Measurements from ENCODE around the gene OXT. TPM values are rescaled to one million over a fixed set of nuclear protein-coding genes. Genes with fewer than 3 reads are reported as not detected.
A peak's percentile ranks its signal among the peaks of the same experiment; 100 is the strongest.
"Not testable (repeated sequence)": the region's sequence is repeated elsewhere in the genome, so short reads cannot be mapped to it uniquely, and the experiment has no call there.

Gene OXT
- total and polyA plus RNA-seq, 4 donors = 2.2 to 6.3 TPM; not detected in 2

- Histone ChIP-seq H3K27ac (ENCODE audit: low read depth in 1 of 2, low read length in 2 of 2) (peak within 1 kb of the TSS; percentile 23 to 91), H3K27me3 (ENCODE audit: control insufficient read depth in 1 of 2, insufficient read depth in 2 of 2, low read length in 1 of 2) (no peaks in the 10 kb centered on the region), H3K9me3 (ENCODE audit: control insufficient read depth, low read length) (no peaks in the 10 kb centered on the region), H3K36me3 (ENCODE audit: control insufficient read depth in 1 of 2, insufficient read depth in 2 of 2, low read length in 1 of 2) (peaks cover 0 to 7% of the 10 kb centered on the region in 2 donors), H3K4me1 (ENCODE audit: control insufficient read depth in 1 of 2, insufficient read depth in 2 of 2, low read length in 2 of 2) (no peaks in the 10 kb centered on the region), H3K4me3 (ENCODE audit: low read length in 2 of 2) (peak within 1 kb of the TSS; percentile 67 to 81)
- DNase-seq = peak; percentile 95 to 97
- intact Hi-C loops (cut with DNase I) = loop anchor here in 1 of 2 donors (10.0 kb wide), 2 partner anchors 159 to 171 kb away; partner anchors contain the start of genes DDRGK1, ITPA and PTPRA
- WGBS, 2 donors = 0 to 1% methylated on average over 88 to 104 of the region's 104 CpGs
- peak; percentile 92 for ATAC-seq (ENCODE audit: low FRiP score)
These were observed 25.4 kb upstream of the OXT start, which contains the start of gene MRPS26 for GRCh38 chr20:3045816-3046676. TSS of gene MRPS26 (plus strand) at chr20:3046052. CDS start at chr20:3046069, 17 bp downstream.

DNA sequence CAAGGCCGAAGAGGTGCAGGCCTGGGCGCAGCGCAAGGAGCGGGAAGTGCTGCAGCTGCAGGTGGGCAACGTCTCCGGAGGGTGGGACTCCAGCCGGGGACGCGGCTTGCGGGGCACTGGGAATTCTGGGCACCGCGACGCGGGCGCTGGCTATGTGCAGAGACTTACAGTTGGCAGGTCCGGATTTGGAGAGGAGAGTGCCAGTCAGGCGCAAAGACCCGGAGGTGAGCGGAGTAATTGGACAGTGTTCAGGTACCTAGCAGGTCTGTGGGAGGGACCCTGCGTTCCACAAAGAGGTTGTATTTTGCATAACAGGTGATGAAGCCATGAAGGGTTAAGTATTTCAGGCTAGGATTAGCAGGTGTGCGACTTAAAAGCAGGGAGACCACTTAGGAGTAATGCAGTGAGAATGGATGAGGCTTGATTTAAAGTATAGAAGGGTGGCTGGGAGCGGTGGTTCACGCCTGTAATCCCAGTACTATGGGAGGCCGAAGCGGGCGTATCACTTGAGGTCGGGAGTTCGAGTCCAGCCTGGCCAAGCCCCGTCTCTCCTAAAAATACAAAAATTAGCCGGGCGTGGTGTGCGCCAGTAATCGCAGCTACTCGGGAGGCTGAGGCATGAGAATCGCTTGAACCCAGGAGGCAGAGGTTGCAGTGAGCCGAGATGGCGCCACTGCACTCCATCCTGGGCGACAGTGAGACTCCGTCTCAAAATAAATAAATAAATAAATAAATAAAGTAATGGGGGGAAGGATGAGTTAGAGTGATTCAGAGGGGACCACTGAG, 24.6 kb upstream of the OXT start:
- Histone ChIP-seq H3K9me3 (ENCODE audit: control insufficient read depth, low read length) (no peaks in the 10 kb centered on the region), H3K27ac (ENCODE audit: low read depth in 1 of 2, low read length in 2 of 2) (peak overlapping the region in 1 of 2 donors; percentile 20), H3K4me1 (ENCODE audit: control insufficient read depth in 1 of 2, insufficient read depth in 2 of 2, low read length in 2 of 2) (no peaks in the 10 kb centered on the region), H3K27me3 (ENCODE audit: control insufficient read depth in 1 of 2, insufficient read depth in 2 of 2, low read length in 1 of 2) (no peaks in the 10 kb centered on the region), H3K4me3 (ENCODE audit: low read length in 2 of 2) (peak overlapping the region; percentile 67 to 81), H3K36me3 (ENCODE audit: control insufficient read depth in 1 of 2, insufficient read depth in 2 of 2, low read length in 1 of 2) (peaks cover 0 to 7% of the 10 kb centered on the region in 2 donors)
- DNase-seq = peak in 1 of 2 donors; percentile 50
- ATAC-seq (ENCODE audit: low FRiP score) = no peak
- intact Hi-C loops (cut with DNase I) = loop anchor here in 1 of 2 donors (10.0 kb wide), 2 partner anchors 158 to 172 kb away; partner anchors contain the start of genes DDRGK1, ITPA and PTPRA
- WGBS, 2 donors = 40 to 41% methylated on average over 39 of the region's 39 CpGs

DNA sequence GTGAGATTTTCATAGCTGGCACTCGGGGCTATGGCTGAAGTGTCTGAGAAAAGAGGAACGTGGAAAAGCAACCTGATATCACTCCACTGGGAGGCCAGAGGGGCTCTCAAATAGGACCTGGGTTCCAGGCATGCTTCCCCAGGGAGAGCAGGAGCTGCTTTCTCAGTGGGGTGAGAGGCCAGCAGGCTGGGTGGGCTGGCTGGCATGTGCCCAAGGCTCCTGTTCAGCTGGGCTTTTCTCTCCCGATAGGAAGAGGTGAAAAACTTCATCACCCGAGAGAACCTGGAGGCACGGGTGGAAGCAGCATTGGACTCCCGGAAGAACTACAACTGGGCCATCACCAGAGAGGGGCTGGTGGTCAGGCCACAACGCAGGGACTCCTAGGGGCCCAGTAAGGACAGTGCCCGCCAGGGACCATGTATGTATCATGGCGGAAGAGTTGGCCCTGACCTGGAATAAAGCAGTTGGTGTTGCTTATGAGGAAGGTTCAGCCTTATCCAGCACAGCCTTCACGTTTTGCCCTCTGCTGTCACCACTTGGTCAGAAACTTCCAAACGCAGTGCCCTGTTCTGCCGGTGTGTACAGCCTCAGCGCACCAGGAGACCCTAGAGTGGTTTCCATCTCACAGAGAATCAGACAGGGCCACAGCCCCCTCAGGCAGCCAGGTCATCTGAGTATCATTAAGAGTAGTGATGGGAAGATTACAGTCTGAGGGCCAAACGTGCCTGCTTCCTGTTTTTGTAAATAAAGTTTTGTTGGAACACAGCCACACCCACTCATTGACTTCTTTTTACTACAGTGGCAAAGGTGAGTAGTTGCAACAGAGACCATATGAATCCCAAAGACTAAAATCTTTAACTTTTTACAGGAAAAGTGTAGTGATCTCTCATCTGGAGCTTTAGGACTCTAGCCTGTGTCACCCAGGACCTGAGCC, 23.7 kb upstream of the OXT start:
- ATAC-seq (ENCODE audit: low FRiP score) (no peak), DNase-seq (no peak)
- WGBS, 2 donors = 83 to 84% methylated on average over 14 of the region's 14 CpGs
- Histone ChIP-seq H3K9me3 (ENCODE audit: control insufficient read depth, low read length) (no peaks in the 10 kb centered on the region), H3K36me3 (ENCODE audit: control insufficient read depth in 1 of 2, insufficient read depth in 2 of 2, low read length in 1 of 2) (peaks cover 0 to 7% of the 10 kb centered on the region in 2 donors), H3K27me3 (ENCODE audit: control insufficient read depth in 1 of 2, insufficient read depth in 2 of 2, low read length in 1 of 2) (no peaks in the 10 kb centered on the region), H3K4me3 (ENCODE audit: low read length in 2 of 2) (no peak overlapping the region), H3K27ac (ENCODE audit: low read depth in 1 of 2, low read length in 2 of 2) (no peak overlapping the region), H3K4me1 (ENCODE audit: control insufficient read depth in 1 of 2, insufficient read depth in 2 of 2, low read length in 2 of 2) (no peaks in the 10 kb centered on the region)
- intact Hi-C loops (cut with DNase I) = loop anchor here in 1 of 2 donors (10.0 kb wide), 2 partner anchors 157 to 173 kb away; partner anchors contain the start of genes DDRGK1, ITPA and PTPRA

DNA sequence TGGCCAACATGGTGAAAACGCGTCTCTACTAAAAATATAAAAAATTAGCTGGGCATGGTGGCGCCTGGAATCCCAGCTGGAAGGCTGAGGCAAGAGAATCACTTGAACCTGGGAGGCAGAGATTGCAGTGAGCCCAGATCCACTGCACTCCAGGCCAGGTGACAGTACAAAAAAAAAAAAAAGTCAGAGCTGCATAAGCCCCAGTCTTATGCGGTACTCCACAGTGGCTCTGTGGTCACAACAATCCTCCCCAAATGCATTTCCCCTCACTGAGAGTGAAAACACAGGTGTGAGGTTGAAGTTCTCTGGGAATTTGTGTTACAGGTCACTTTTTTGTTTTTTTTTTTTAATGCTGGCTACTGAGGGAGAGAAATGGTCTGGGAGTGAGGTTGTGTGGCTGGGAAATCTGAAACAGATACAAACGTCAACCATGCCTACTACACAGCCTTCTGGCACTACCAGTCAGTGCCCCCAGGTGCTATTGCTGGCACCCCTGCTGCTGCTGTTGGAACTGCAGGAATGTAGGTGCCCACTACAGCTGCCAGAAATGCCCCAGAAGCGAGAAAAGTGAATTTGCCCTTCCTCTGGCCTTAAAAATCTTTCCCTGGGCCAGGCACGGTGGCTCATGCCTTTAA, 19.9 kb upstream of the OXT start:
- Histone ChIP-seq H3K27ac (ENCODE audit: low read depth in 1 of 2, low read length in 2 of 2) (no peak overlapping the region), H3K36me3 (ENCODE audit: control insufficient read depth in 1 of 2, insufficient read depth in 2 of 2, low read length in 1 of 2) (peaks cover 0 to 7% of the 10 kb centered on the region in 2 donors), H3K9me3 (ENCODE audit: control insufficient read depth, low read length) (no peaks in the 10 kb centered on the region), H3K4me3 (ENCODE audit: low read length in 2 of 2) (no peak overlapping the region), H3K27me3 (ENCODE audit: control insufficient read depth in 1 of 2, insufficient read depth in 2 of 2, low read length in 1 of 2) (no peaks in the 10 kb centered on the region), H3K4me1 (ENCODE audit: control insufficient read depth in 1 of 2, insufficient read depth in 2 of 2, low read length in 2 of 2) (no peaks in the 10 kb centered on the region)
- no peak for DNase-seq
- intact Hi-C loops (cut with DNase I) = loop anchor here (5.0 kb wide), 1 partner anchor 66 kb away; no protein-coding TSS in a partner anchor
- WGBS, 2 donors = 61 to 66% methylated on average over 7 of the region's 7 CpGs
- no peak for ATAC-seq (ENCODE audit: low FRiP score)

- Histone ChIP-seq H3K36me3 (ENCODE audit: control insufficient read depth in 1 of 2, insufficient read depth in 2 of 2, low read length in 1 of 2) (no peaks in the 10 kb centered on the region), H3K9me3 (ENCODE audit: control insufficient read depth, low read length) (no peaks in the 10 kb centered on the region), H3K27ac (ENCODE audit: low read depth in 1 of 2, low read length in 2 of 2) (no peak overlapping the region), H3K4me3 (ENCODE audit: low read length in 2 of 2) (no peak overlapping the region), H3K4me1 (ENCODE audit: control insufficient read depth in 1 of 2, insufficient read depth in 2 of 2, low read length in 2 of 2) (no peaks in the 10 kb centered on the region), H3K27me3 (ENCODE audit: control insufficient read depth in 1 of 2, insufficient read depth in 2 of 2, low read length in 1 of 2) (no peaks in the 10 kb centered on the region)
- 88 to 90% methylated on average over 3 of the region's 3 CpGs for WGBS, 2 donors
- DNase-seq (no peak), ATAC-seq (ENCODE audit: low FRiP score) (no peak)
- intact Hi-C loops (cut with DNase I) = no loop called here
These were observed 11.9 kb upstream of the OXT start for GRCh38 chr20:3059489-3059888.

GRCh38 chr20:3064119-3064518, 7.3 kb upstream of the OXT start:
- H3K9me3 ChIP-seq (ENCODE audit: control insufficient read depth, low read length); H3K4me3 ChIP-seq (ENCODE audit: low read length in 2 of 2); ATAC-seq (ENCODE audit: low FRiP score); H3K27ac ChIP-seq (ENCODE audit: low read depth in 1 of 2, low read length in 2 of 2); intact Hi-C loops (cut with DNase I); H3K4me1 ChIP-seq (ENCODE audit: control insufficient read depth in 1 of 2, insufficient read depth in 2 of 2, low read length in 2 of 2); H3K27me3 ChIP-seq (ENCODE audit: control insufficient read depth in 1 of 2, insufficient read depth in 2 of 2, low read length in 1 of 2); H3K36me3 ChIP-seq (ENCODE audit: control insufficient read depth in 1 of 2, insufficient read depth in 2 of 2, low read length in 1 of 2): not testable (repeated sequence)
- WGBS, 2 donors = 71 to 82% methylated on average over 6 of the region's 6 CpGs
- DNase-seq = peak in 1 of 2 donors; percentile 25

GRCh38 chr20:3067139-3068014, 4.0 kb upstream of the OXT start:
- Histone ChIP-seq H3K36me3 (ENCODE audit: control insufficient read depth in 1 of 2, insufficient read depth in 2 of 2, low read length in 1 of 2) (no peaks in the 10 kb centered on the region), H3K4me3 (ENCODE audit: low read length in 2 of 2) (no peak overlapping the region), H3K27me3 (ENCODE audit: control insufficient read depth in 1 of 2, insufficient read depth in 2 of 2, low read length in 1 of 2) (no peaks in the 10 kb centered on the region), H3K9me3 (ENCODE audit: control insufficient read depth, low read length) (no peaks in the 10 kb centered on the region), H3K4me1 (ENCODE audit: control insufficient read depth in 1 of 2, insufficient read depth in 2 of 2, low read length in 2 of 2) (no peaks in the 10 kb centered on the region), H3K27ac (ENCODE audit: low read depth in 1 of 2, low read length in 2 of 2) (no peak overlapping the region)
- WGBS, 2 donors = 80 to 82% methylated on average over 23 of the region's 23 CpGs
- ATAC-seq (ENCODE audit: low FRiP score) = no peak
- intact Hi-C loops (cut with DNase I) = no loop called here
- DNase-seq = peak in 1 of 2 donors; percentile 35
